A673 (cell line): ENCODE results near the gene MEGF6. TPM values are rescaled to one million over a fixed set of nuclear protein-coding genes. Genes with fewer than 3 reads are reported as not detected.

Experiments
- BruUV-seq: library from RNA; stranded (reverse); fragments of 400-500 nt; replicated peaks from 2 replicates; lab custom pipeline; 2021; lab: Mats Ljungman, UMichigan
- CTCF ChIA-PET: fragments of 300-600 bp; sonication (Branson Sonifier 250); formaldehyde crosslinking; loops from one replicate; lab custom pipeline; 2022; ENCODE audit warnings: antibody characterized with exemption; lab: Charles Lee
- POLR2A ChIA-PET: fragments of 300-600 bp; sonication (Branson Sonifier 250); formaldehyde crosslinking; loops from one replicate; lab custom pipeline; 2022; ENCODE audit warnings: antibody characterized with exemption; ENCODE audit not compliant: low non-redundant PET; lab: Charles Lee
- DNase-seq: peaks from one replicate; pipeline ENCODE4 v3.0.0-alpha.2; 2015; ENCODE audit warnings: low spot score
- H3K27ac ChIP-seq: fragments of 200-600 bp; sonication (generic); 2 replicates; pipeline ENCODE4 v1.5.1; 2016; ENCODE audit warnings: mixed run types, low read depth, mild to moderate bottlenecking, mixed read lengths, antibody characterized with exemption, low read length; ENCODE audit not compliant: poor library complexity, severe bottlenecking
- H3K27me3 ChIP-seq: fragments of 200-600 bp; sonication (generic); replicated peaks from 2 replicates; pipeline ENCODE4 v1.6.1; 2017; ENCODE audit warnings: mixed run types, low read depth, mild to moderate bottlenecking, mixed read lengths, antibody characterized with exemption, low read length; ENCODE audit not compliant: insufficient read depth, poor library complexity
- H3K36me3 ChIP-seq: fragments of 200-600 bp; sonication (generic); 2 replicates; pipeline ENCODE4 v1.6.1; 2016; ENCODE audit warnings: mixed run types, mild to moderate bottlenecking, mixed read lengths, antibody characterized with exemption, low read length; ENCODE audit not compliant: insufficient read depth, poor library complexity, severe bottlenecking
- H3K4me1 ChIP-seq: fragments of 200-600 bp; sonication (generic); 2 replicates; pipeline ENCODE4 v1.6.1; 2017; ENCODE audit warnings: mixed run types, mild to moderate bottlenecking, mixed read lengths, antibody characterized with exemption, low read length; ENCODE audit not compliant: insufficient read depth, poor library complexity, severe bottlenecking
- H3K4me3 ChIP-seq: fragments of 200-600 bp; sonication (generic); 2 replicates; pipeline ENCODE4 v1.5.1; 2016; ENCODE audit warnings: low read depth, mixed run types, mild to moderate bottlenecking, mixed read lengths, low read length; ENCODE audit not compliant: poor library complexity, severe bottlenecking
- H3K9me3 ChIP-seq: fragments of 200-600 bp; sonication (generic); 2 replicates; pipeline ENCODE4 v1.6.1; 2016; ENCODE audit warnings: mixed run types, low read depth, mild to moderate bottlenecking, mixed read lengths, antibody characterized with exemption, low read length; ENCODE audit not compliant: poor library complexity, severe bottlenecking
- CTCF ChIP-seq: fragments of 300-800, 200-600 bp; sonication (generic); conservative IDR thresholded peaks from 2 replicates; pipeline ENCODE4 v1.5.1; 2017; ENCODE audit warnings: low read depth, mild to moderate bottlenecking, antibody characterized with exemption, low read length, moderate library complexity, mixed read lengths
- EZH2 ChIP-seq: fragments of 200-600 bp; sonication (generic); IDR thresholded peaks from 2 replicates; pipeline ENCODE4 v1.6.1; 2017; ENCODE audit warnings: borderline replicate concordance, low read depth, mild to moderate bottlenecking, mixed read lengths, antibody characterized with exemption, low read length; ENCODE audit not compliant: poor library complexity, severe bottlenecking
- intact Hi-C: fragments of 100-400 bp; cut with micrococcal nuclease; formaldehyde crosslinking; loops from one replicate; pipeline ENCODE4 v1.10.0; 2022; ENCODE audit not compliant: unreplicated experiment
- total RNA-seq: library from RNA; stranded (reverse); gene quantifications from 2 replicates; pipeline ENCODE4 v1.2.3, GENCODE V29; 2021

The MEGF6 gene
- total RNA-seq, 1 experiment from 2014 or later: 2.8 TPM

- POLR2A ChIA-PET: no interaction called here
- Histone ChIP-seq H3K27ac (no peak overlapping the region), H3K9me3 (no peaks in the 10 kb centered on the region), H3K36me3 (no peaks in the 10 kb centered on the region), H3K4me1 (no peaks in the 10 kb centered on the region), H3K4me3 (no peak overlapping the region), H3K27me3 (no peaks in the 10 kb centered on the region)
- TF ChIP-seq EZH2 (no peak), CTCF (no peak)
- intact Hi-C loops: no loop called here
- BruUV-seq: no TSS peak
- CTCF ChIA-PET: interaction anchor here (1.1 kb wide), 1 partner anchor 9 kb away, joined by 5 read pairs; no protein-coding TSS in a partner anchor
- DNase-seq: no peak
Observed at GRCh38 chr1:3462356-3463012, 148.8 kb downstream of the MEGF6 start.

- no peak for TF ChIP-seq EZH2
- no peak for TF ChIP-seq CTCF
- Histone ChIP-seq H3K27ac (no peak overlapping the region), H3K9me3 (no peaks in the 10 kb centered on the region), H3K36me3 (no peaks in the 10 kb centered on the region), H3K27me3 (no peaks in the 10 kb centered on the region), H3K4me3 (no peak overlapping the region), H3K4me1 (no peaks in the 10 kb centered on the region)
- BruUV-seq: no TSS peak
- ChIA-PET POLR2A (no interaction called here), CTCF (no interaction called here)
- no peak for DNase-seq
- intact Hi-C loops: no loop called here
Observed at GRCh38 chr1:3461934-3462275, 149.4 kb downstream of the MEGF6 start.

GRCh38 chr1:3461238-3461933 is 149.9 kb downstream of the MEGF6 start:
- H3K27ac ChIP-seq: no peak overlapping the region
- no peak for DNase-seq
- H3K9me3 ChIP-seq: no peaks in the 10 kb centered on the region
- BruUV-seq: no TSS peak
- no peaks in the 10 kb centered on the region for H3K36me3 ChIP-seq
- H3K4me1 ChIP-seq: no peaks in the 10 kb centered on the region
- no peak overlapping the region for H3K4me3 ChIP-seq
- no peaks in the 10 kb centered on the region for H3K27me3 ChIP-seq
- ChIA-PET CTCF (no interaction called here), POLR2A (no interaction called here)
- intact Hi-C loops: no loop called here
- TF ChIP-seq EZH2 (no peak), CTCF (no peak)
